ENCODE results near the gene SPSB1. TPM values are rescaled to one million over a fixed set of nuclear protein-coding genes. Genes with fewer than 3 reads are reported as not detected.
"Not testable (repeated sequence)": the region's sequence is repeated elsewhere in the genome, so short reads cannot be mapped to it uniquely, and the experiment has no call there.

SPSB1 gene
- total RNA-seq, 1 donor from 2014 or later = 21.6 TPM

- DNase-seq (ENCODE audit: low read depth in 2 of 2) = not testable (repeated sequence)
Measured at GRCh38 chr1:9299571-9300541, 7.2 kb downstream of the SPSB1 start.

GRCh38 chr1:9300573-9300972 lies 7.9 kb downstream of the SPSB1 start:
- no peak for DNase-seq (ENCODE audit: low read depth in 2 of 2)

GRCh38 chr1:9302745-9303524 lies 10.2 kb downstream of the SPSB1 start:
- peak; percentile 62 to 87 for DNase-seq (ENCODE audit: low read depth in 2 of 2)

GRCh38 chr1:9303916-9304315 lies 11.2 kb downstream of the SPSB1 start:
- no peak for DNase-seq (ENCODE audit: low read depth in 2 of 2)

GRCh38 chr1:9305216-9305615 lies 12.5 kb downstream of the SPSB1 start:
- no peak for DNase-seq (ENCODE audit: low read depth in 2 of 2)

- DNase-seq (ENCODE audit: low read depth in 2 of 2) = no peak
Measured at GRCh38 chr1:9306006-9306405, 13.3 kb downstream of the SPSB1 start.

- no peak for DNase-seq (ENCODE audit: low read depth in 2 of 2)
Measured at GRCh38 chr1:9307303-9307702, 14.6 kb downstream of the SPSB1 start.

- no peak for DNase-seq (ENCODE audit: low read depth in 2 of 2)
Measured at GRCh38 chr1:9308236-9308785, 15.6 kb downstream of the SPSB1 start.

- no peak for DNase-seq (ENCODE audit: low read depth in 2 of 2)
Measured at GRCh38 chr1:9309080-9309479, 16.4 kb downstream of the SPSB1 start.

- no peak for DNase-seq (ENCODE audit: low read depth in 2 of 2)
Measured at GRCh38 chr1:9309991-9310390, 17.3 kb downstream of the SPSB1 start.

GRCh38 chr1:9311029-9311428 lies 18.3 kb downstream of the SPSB1 start:
- DNase-seq (ENCODE audit: low read depth in 2 of 2) = no peak

- no peak for DNase-seq (ENCODE audit: low read depth in 2 of 2)
Measured at GRCh38 chr1:9311479-9311878, 18.8 kb downstream of the SPSB1 start.

- no peak for DNase-seq (ENCODE audit: low read depth in 2 of 2)
Measured at GRCh38 chr1:9312168-9312720, 19.6 kb downstream of the SPSB1 start.

- no peak for DNase-seq (ENCODE audit: low read depth in 2 of 2)
Measured at GRCh38 chr1:9313576-9313975, 20.9 kb downstream of the SPSB1 start.

GRCh38 chr1:9314111-9314510 lies 21.4 kb downstream of the SPSB1 start:
- DNase-seq (ENCODE audit: low read depth in 2 of 2) = no peak

- DNase-seq (ENCODE audit: low read depth in 2 of 2) = no peak
Measured at GRCh38 chr1:9314711-9315379, 22.2 kb downstream of the SPSB1 start.

- DNase-seq (ENCODE audit: low read depth in 2 of 2) = peak; percentile 41 to 48
Measured at GRCh38 chr1:9315411-9316079, 22.9 kb downstream of the SPSB1 start.

- DNase-seq (ENCODE audit: low read depth in 2 of 2) = no peak
Measured at GRCh38 chr1:9316080-9316444, 23.4 kb downstream of the SPSB1 start.

GRCh38 chr1:9316512-9316911 lies 23.8 kb downstream of the SPSB1 start:
- DNase-seq (ENCODE audit: low read depth in 2 of 2) = no peak

GRCh38 chr1:9317072-9317471 lies 24.4 kb downstream of the SPSB1 start:
- DNase-seq (ENCODE audit: low read depth in 2 of 2) = no peak
